Endothelial cell of umbilical vein (primary cell): ENCODE results near the gene KRTAP4-5. TPM values are rescaled to one million over a fixed set of nuclear protein-coding genes. Genes with fewer than 3 reads are reported as not detected.
"Not testable (repeated sequence)": the region's sequence is repeated elsewhere in the genome, so short reads cannot be mapped to it uniquely, and the experiment has no call there.

Experiments
- BruUV-seq: library from RNA; stranded (reverse); fragments of 400-500 nt; replicated peaks from 2 replicates; lab custom pipeline; 2021; lab: Mats Ljungman, UMichigan
- CTCF ChIA-PET: fragments of 300-600, 350-600 bp; sonication (Branson Sonifier 250); formaldehyde crosslinking; loops from one replicate; lab custom pipeline; 2021; ENCODE audit warnings: antibody characterized with exemption, inconsistent platforms; lab: Charles Lee
- POLR2A ChIA-PET: fragments of 300-600, 350-600 bp; sonication (Branson Sonifier 250); formaldehyde crosslinking; loops from one replicate; lab custom pipeline; 2021; ENCODE audit warnings: antibody characterized with exemption, inconsistent platforms; lab: Charles Lee
- DNase-seq: peaks from one replicate; pipeline ENCODE4 v3.0.0-alpha.2; 2011; ENCODE audit warnings: low read depth, low spot score
- FAIRE-seq: peaks from 2 replicates; lab custom pipeline; 2011; peaks lifted over from hg19 to GRCh38; lab: Jason Lieb, UNC
- H2AFZ ChIP-seq: 2 replicates; pipeline ENCODE4 v1.6.0; 2012; ENCODE audit warnings: low read depth, low read length, control low read depth, inconsistent platforms
- H3K27ac ChIP-seq: 2 replicates; pipeline ENCODE4 v1.5.1; 2011; ENCODE audit warnings: low read depth, mild to moderate bottlenecking, control low read depth, low read length, moderate library complexity; ENCODE audit not compliant: insufficient read depth
- H3K27me3 ChIP-seq, 2 experiments: 2 replicates each; pipeline versions ENCODE4 v1.6.0 to v1.6.1; 2011; ENCODE audit warnings: low read length in 2 of 2, mixed read lengths in 1 of 2; ENCODE audit not compliant: control insufficient read depth in 2 of 2, insufficient read depth in 2 of 2
- H3K36me3 ChIP-seq, 2 experiments: 2 replicates in 1 of 2; 3 replicates in 1 of 2; pipeline ENCODE4 v1.5.1; 2011; ENCODE audit warnings: low read length in 2 of 2, mild to moderate bottlenecking in 1 of 2, moderate library complexity in 1 of 2; ENCODE audit not compliant: control insufficient read depth in 2 of 2, insufficient read depth in 2 of 2; ENCODE audit errors: extremely low read depth in 1 of 2
- H3K4me1 ChIP-seq: 3 replicates; pipeline ENCODE4 v1.5.1; 2011; ENCODE audit warnings: mild to moderate bottlenecking, low read length; ENCODE audit not compliant: control insufficient read depth, insufficient read depth; ENCODE audit errors: extremely low read depth
- H3K4me2 ChIP-seq: 2 replicates; pipeline ENCODE4 v1.6.1; 2011; ENCODE audit warnings: low read length, control low read depth, mixed read lengths; ENCODE audit not compliant: insufficient read depth
- H3K4me3 ChIP-seq, 3 experiments: fragments of 200-600 bp in 1 of 3; sonication (generic), shearing (Covaris generic) in 1 of 3; replicated peaks in 1 of 3; 2 replicates each; pipeline ENCODE4 v1.5.1; 2011 to 2016; ENCODE audit warnings: control low read depth in 3 of 3, low read length in 3 of 3, mild to moderate bottlenecking in 2 of 3, inconsistent platforms in 1 of 3, low read depth in 1 of 3, moderate library complexity in 1 of 3; ENCODE audit not compliant: insufficient read depth in 1 of 3
- H3K79me2 ChIP-seq: 2 replicates; pipeline ENCODE4 v1.6.0; 2012; ENCODE audit warnings: low read length, inconsistent platforms; ENCODE audit not compliant: control insufficient read depth, insufficient read depth
- H3K9ac ChIP-seq: replicated peaks from 2 replicates; pipeline ENCODE3; 2011; ENCODE audit warnings: low read length, control low read depth; ENCODE audit not compliant: insufficient read depth; ENCODE audit errors: extremely low read depth
- H3K9me1 ChIP-seq: replicated peaks from 3 replicates; pipeline ENCODE4 v1.6.0; 2011; ENCODE audit warnings: mild to moderate bottlenecking, low read length; ENCODE audit not compliant: control insufficient read depth, insufficient read depth; ENCODE audit errors: extremely low read depth
- H3K9me3 ChIP-seq: replicated peaks from 2 replicates; pipeline ENCODE4 v1.5.1; 2012; ENCODE audit warnings: low read length, inconsistent platforms; ENCODE audit not compliant: control insufficient read depth, insufficient read depth
- H4K20me1 ChIP-seq: replicated peaks from 2 replicates; pipeline ENCODE3; 2011; ENCODE audit warnings: mild to moderate bottlenecking, low read length; ENCODE audit not compliant: control insufficient read depth, insufficient read depth; ENCODE audit errors: extremely low read depth
- CTCF ChIP-seq, 2 donors: IDR thresholded peaks; 1 replicate in 1 of 2; 2 replicates in 1 of 2; pipeline ENCODE4 v1.5.1; 2011; ENCODE audit warnings: low read length in 2 of 2, mild to moderate bottlenecking in 2 of 2, moderate library complexity in 2 of 2, control low read depth in 1 of 2, inconsistent platforms in 1 of 2, low read depth in 1 of 2; ENCODE audit not compliant: insufficient read depth in 1 of 2; ENCODE audit errors: extremely low read depth in 1 of 2
- POLR2A ChIP-seq: IDR thresholded peaks from 2 replicates; pipeline ENCODE4 v1.6.1; 2012; ENCODE audit warnings: low read depth, mild to moderate bottlenecking, control low read depth, low read length
- dilution Hi-C: fragments of 300-500 bp; cut with MboI; formaldehyde crosslinking; loops from one replicate; pipeline ENCODE4 v1.15.0; 2019; ENCODE audit warnings: low sequenced_read_pairs; ENCODE audit not compliant: extremely low pct_ligation_motif_present
- intact Hi-C: fragments of 100-400 bp; cut with micrococcal nuclease; formaldehyde crosslinking; loops from one replicate; pipeline ENCODE4 v1.10.0; 2022
- polyA plus RNA-seq, 4 experiments: library from polyadenylated mRNA; depleted of rRNA in 3 of 4; stranded (reverse) in 3 of 4; unstranded in 1 of 4; fragments of >200 nt; gene quantifications; 2 replicates each; pipeline versions ENCODE4 v1.2.1 to v1.2.3, GENCODE V29; 2011 to 2012; ENCODE audit warnings: missing spikeins in 1 of 4
- total RNA-seq: library from RNA; stranded (reverse); gene quantifications from 2 replicates; pipeline ENCODE4 v1.2.3, GENCODE V29; 2021

The KRTAP4-5 gene
- total and polyA plus RNA-seq, 2 donors (not counting 3 experiments of a cell fraction or from before 2014, with no cell fraction given), result not detected

- FAIRE-seq (no peak), DNase-seq (no peak)
- CTCF ChIA-PET, result no interaction called here
- H3K4me3 ChIP-seq, result no peak overlapping the region
- intact Hi-C loops, result no loop called here
- H4K20me1 ChIP-seq, result no peaks in the 10 kb centered on the region
- no peak overlapping the region for H2AFZ ChIP-seq
- no peaks in the 10 kb centered on the region for H3K4me1 ChIP-seq
- no TSS peak for BruUV-seq
- TF ChIP-seq CTCF (IDR thresholded peaks at IDR 0.05; ENCODE audit: extremely low read depth in 1 of 2, insufficient read depth in 1 of 2, low read depth in 1 of 2, low read length in 2 of 2), result no peak
- no peak for TF ChIP-seq POLR2A
- H3K9ac ChIP-seq, result no peak overlapping the region
- H3K27me3 ChIP-seq, result no peaks in the 10 kb centered on the region
- dilution Hi-C loops, result no loop called here
- H3K79me2 ChIP-seq, result no peaks in the 10 kb centered on the region
- H3K27ac ChIP-seq, result no peak overlapping the region
- no peaks in the 10 kb centered on the region for H3K9me3 ChIP-seq
- POLR2A ChIA-PET, result no interaction called here
- H3K4me2 ChIP-seq, result no peak overlapping the region
- no peaks in the 10 kb centered on the region for H3K36me3 ChIP-seq
- no peaks in the 10 kb centered on the region for H3K9me1 ChIP-seq
Observed at GRCh38 chr17:41150026-41150425, 401 bp upstream of the KRTAP4-5 start.

GRCh38 chr17:41148971-41149651 lies 514 bp downstream of the KRTAP4-5 start:
- FAIRE-seq, H3K9me1 ChIP-seq, H3K4me3 ChIP-seq, H3K36me3 ChIP-seq, H4K20me1 ChIP-seq, CTCF ChIA-PET, BruUV-seq, H3K4me1 ChIP-seq, H3K27ac ChIP-seq, H3K79me2 ChIP-seq, H3K9me3 ChIP-seq, H3K27me3 ChIP-seq, intact Hi-C loops, H3K4me2 ChIP-seq, H2AFZ ChIP-seq, H3K9ac ChIP-seq, POLR2A ChIA-PET, dilution Hi-C loops, DNase-seq: not testable (repeated sequence)
